GM13977 (cell line): ENCODE results near the gene SLC17A9.

Source experiments
- DNase-seq: peaks from one replicate; pipeline ENCODE4 v3.0.0; 2012; ENCODE audit warnings: low spot score
- in situ Hi-C: fragments of 300-500 bp; cut with MboI; formaldehyde crosslinking; loops from one replicate; pipeline ENCODE4 v1.12.0; 2022; ENCODE audit warnings: low sequenced_read_pairs, low pct_unique_long_range_greater_than_20kb, mixed read lengths, inconsistent platforms; ENCODE audit not compliant: unreplicated experiment
- TF ChIP-seq, protein P1 (sequence below): IDR thresholded peaks from 2 replicates; pipeline ENCODE4 v1.5.1; 2012; ENCODE audit warnings: mild to moderate bottlenecking, control low read depth; ENCODE audit not compliant: insufficient read depth; ENCODE audit errors: extremely low read depth, missing control alignments

The SLC17A9 gene

GRCh38 chr20:62980380-62980960 lies 28.0 kb downstream of the SLC17A9 start:
- TF ChIP-seq, protein P1, sequence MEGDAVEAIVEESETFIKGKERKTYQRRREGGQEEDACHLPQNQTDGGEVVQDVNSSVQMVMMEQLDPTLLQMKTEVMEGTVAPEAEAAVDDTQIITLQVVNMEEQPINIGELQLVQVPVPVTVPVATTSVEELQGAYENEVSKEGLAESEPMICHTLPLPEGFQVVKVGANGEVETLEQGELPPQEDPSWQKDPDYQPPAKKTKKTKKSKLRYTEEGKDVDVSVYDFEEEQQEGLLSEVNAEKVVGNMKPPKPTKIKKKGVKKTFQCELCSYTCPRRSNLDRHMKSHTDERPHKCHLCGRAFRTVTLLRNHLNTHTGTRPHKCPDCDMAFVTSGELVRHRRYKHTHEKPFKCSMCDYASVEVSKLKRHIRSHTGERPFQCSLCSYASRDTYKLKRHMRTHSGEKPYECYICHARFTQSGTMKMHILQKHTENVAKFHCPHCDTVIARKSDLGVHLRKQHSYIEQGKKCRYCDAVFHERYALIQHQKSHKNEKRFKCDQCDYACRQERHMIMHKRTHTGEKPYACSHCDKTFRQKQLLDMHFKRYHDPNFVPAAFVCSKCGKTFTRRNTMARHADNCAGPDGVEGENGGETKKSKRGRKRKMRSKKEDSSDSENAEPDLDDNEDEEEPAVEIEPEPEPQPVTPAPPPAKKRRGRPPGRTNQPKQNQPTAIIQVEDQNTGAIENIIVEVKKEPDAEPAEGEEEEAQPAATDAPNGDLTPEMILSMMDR: no peak
- no peak for DNase-seq
- in situ Hi-C loops: no loop called here

DNA sequence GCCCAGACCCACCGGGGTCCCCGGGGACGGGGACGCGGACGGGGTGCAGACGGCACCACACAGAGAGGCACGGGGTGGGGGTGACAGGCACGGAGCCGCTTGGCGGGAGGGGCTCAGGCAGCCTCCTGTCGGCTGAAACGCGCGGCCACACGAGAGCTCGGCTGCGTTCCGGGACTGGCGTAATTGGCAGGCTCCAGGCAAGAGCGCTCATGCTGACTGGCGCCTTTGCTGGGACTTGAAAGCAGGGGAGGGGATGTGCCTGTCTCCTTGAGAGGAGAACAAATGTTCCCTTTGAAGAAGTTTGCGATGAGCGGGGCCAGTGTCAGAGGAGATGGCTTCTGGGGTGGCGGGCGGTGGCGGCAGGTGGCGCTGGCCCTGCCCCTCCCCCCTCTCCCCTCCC lies 28.5 kb downstream of the SLC17A9 start:
- TF ChIP-seq, protein P1: no peak
- in situ Hi-C loops: no loop called here
- DNase-seq: peak; percentile 73

DNA sequence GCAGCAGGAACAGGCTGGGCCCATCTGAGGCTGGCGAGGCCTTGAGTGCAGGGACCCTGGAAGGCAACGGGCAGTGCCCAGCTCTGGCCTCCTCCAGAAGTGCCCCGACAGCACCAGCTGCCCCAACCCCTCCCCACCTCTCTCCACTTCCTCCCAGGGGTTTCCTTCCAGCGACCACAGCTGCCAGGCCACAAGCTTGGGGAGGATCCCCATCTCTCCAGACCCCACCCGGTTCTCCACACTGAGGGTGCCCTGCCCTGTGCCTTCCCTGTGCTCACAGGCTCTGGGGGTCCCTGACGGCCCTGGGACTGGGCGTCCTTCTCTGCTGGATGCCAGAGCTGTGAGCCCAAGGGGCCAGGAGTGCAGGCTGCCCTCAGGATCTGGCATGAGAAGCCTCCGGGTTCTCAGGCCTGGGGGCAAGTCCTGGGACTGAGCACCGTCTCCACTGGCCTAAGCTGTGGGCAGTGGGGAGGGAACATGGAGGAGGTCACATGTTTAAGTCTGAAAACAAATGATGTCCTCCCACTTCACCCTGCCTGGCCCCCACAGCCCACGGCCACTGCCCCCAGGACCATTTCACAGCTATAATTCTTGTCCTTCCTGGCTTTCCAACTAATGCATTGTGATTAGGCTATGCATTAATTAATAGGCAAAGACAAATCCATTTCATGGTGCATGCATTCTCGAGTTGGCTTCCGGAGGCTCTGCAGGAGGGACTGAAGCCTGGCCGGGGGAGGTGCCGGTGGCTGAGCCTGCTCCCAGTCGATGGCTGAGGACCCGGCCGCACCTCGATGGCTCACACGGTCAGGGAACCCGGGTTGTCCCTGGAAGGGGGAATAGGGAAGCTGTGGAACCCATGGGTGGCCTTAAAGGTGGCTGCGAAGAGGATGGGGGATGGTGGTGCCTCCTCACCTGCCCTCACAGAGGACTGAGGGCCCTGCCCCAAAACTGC lies 29.9 kb downstream of the SLC17A9 start:
- no peak for DNase-seq
- TF ChIP-seq, protein P1: no peak
- in situ Hi-C loops: no loop called here

- TF ChIP-seq, protein P1: no peak
- in situ Hi-C loops: no loop called here
- DNase-seq: no peak
Observed at GRCh38 chr20:62983210-62983609, 30.7 kb downstream of the SLC17A9 start.

DNA sequence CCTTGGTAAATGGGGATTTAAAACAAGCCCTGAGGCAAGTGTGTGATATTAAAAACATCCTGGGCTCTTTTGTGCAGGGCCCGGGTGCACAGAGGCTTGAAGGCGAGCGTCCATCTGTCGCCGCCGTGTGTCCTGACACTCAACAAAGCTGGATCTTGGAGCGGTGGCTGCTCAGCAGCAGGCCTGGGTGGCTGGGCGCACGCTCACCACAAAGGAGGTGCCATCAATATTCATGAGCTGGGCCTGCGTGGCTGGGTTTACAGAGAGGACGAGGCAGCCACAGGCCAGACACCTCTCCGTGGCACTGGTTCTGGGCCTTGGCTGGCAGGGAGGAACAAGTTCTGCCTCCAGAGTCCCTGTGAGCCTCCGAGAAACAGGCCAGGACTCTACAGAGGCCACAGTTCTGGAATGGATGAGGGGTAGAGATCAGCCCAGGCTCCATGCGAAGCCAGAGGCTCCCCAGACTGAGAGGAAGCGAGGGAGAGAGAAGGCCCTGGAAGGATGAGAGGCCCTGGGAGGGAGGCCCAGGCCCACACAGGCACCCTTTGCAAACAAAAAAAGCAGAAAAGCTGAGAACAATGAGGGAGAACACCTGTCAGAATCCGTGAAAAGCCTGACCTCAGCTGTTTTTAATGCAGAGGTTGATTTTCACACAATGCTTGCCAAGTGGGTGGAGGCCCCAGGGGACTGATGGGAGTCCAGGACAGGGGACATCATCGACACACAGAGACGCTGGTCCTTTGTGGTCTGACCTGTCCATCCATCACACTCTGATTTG lies 32.3 kb downstream of the SLC17A9 start:
- in situ Hi-C loops: no loop called here
- DNase-seq: no peak
- TF ChIP-seq, protein P1: no peak

GRCh38 chr20:62985444-62985778 lies 32.9 kb downstream of the SLC17A9 start:
- TF ChIP-seq, protein P1: no peak
- DNase-seq: no peak

More at GRCh38 chr20:62985444-62985778, 32.9 kb downstream of the SLC17A9 start:
- in situ Hi-C loops: no loop called here
